Ishikawa (cell line): ENCODE measurements around the gene IL23R.

Experiments used
- CEBPB ChIP-seq: IDR thresholded peaks from 2 replicates; pipeline ENCODE4 v1.6.1; 2012
- CREB1 ChIP-seq: IDR thresholded peaks from 2 replicates; pipeline ENCODE4 v1.6.1; 2012; ENCODE audit warnings: low read depth
- EGR1 ChIP-seq: IDR thresholded peaks from 2 replicates; pipeline ENCODE4 v1.6.1; 2012
- EP300 ChIP-seq: IDR thresholded peaks from 2 replicates; pipeline ENCODE4 v1.6.1; 2012; ENCODE audit warnings: borderline replicate concordance
- FOXM1 ChIP-seq: IDR thresholded peaks from 2 replicates; pipeline ENCODE4 v1.6.1; 2012; ENCODE audit warnings: low read depth, borderline replicate concordance
- NFIC ChIP-seq: IDR thresholded peaks from 2 replicates; pipeline ENCODE4 v1.6.1; 2012
- RAD21 ChIP-seq: IDR thresholded peaks from 2 replicates; pipeline ENCODE4 v1.6.1; 2012; ENCODE audit warnings: low read depth
- REST ChIP-seq: IDR thresholded peaks from 2 replicates; pipeline ENCODE4 v1.6.1; 2012; ENCODE audit warnings: low read depth, mild to moderate bottlenecking
- TAF1 ChIP-seq: IDR thresholded peaks from 2 replicates; pipeline ENCODE4 v1.6.1; 2012; ENCODE audit warnings: low read depth, mild to moderate bottlenecking
- TCF12 ChIP-seq: IDR thresholded peaks from 2 replicates; pipeline ENCODE4 v1.6.1; 2012; ENCODE audit warnings: low read depth
- TEAD4 ChIP-seq: IDR thresholded peaks from 2 replicates; pipeline ENCODE4 v1.6.1; 2012
- USF1 ChIP-seq: IDR thresholded peaks from 2 replicates; pipeline ENCODE4 v1.6.1; 2012
- YY1 ChIP-seq: IDR thresholded peaks from 2 replicates; pipeline ENCODE4 v1.6.1; 2012; ENCODE audit warnings: low read depth
- ZBTB7A ChIP-seq: IDR thresholded peaks from 2 replicates; pipeline ENCODE4 v1.6.1; 2012; ENCODE audit warnings: low read depth
- TF ChIP-seq, protein P1 (sequence below): IDR thresholded peaks from 2 replicates; pipeline ENCODE4 v1.6.1; 2012

The IL23R gene

GRCh38 chr1:67134695-67135094, 31.6 kb upstream of the IL23R start, which contains the start of gene C1orf141:
Gene C1orf141 (minus strand): TSS chr1:67134970. CDS start chr1:67127240, 7,730 bp downstream.
- TF ChIP-seq NFIC (no peak), ZBTB7A (no peak), USF1 (no peak), EGR1 (no peak), EP300 (no peak), YY1 (no peak), REST (no peak), RAD21 (no peak), TCF12 (no peak), CREB1 (no peak), TAF1 (no peak), CEBPB (no peak), TEAD4 (no peak), FOXM1 (no peak)
- TF ChIP-seq, protein P1, sequence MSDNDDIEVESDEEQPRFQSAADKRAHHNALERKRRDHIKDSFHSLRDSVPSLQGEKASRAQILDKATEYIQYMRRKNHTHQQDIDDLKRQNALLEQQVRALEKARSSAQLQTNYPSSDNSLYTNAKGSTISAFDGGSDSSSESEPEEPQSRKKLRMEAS, result no peak

DNA sequence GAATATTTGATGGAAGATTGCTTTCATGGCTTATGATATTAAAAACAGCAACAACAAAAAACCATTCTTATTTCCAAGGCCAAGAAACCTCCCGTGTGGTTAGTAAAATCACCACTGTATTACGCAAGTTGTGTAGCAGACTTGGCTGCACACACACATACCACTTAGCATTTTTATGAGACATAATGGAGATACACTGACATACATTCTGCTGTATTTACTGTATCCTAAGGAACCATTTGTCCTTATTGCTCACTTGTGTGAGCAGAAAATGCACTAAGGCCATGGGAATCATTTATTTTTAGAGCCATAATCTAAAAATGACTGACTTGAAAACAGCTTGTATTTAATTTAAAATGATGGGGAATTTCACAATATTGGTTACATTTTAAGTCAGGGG, 30.9 kb upstream of the IL23R start:
- TF ChIP-seq USF1, result no peak
- TF ChIP-seq NFIC, result no peak
- no peak for TF ChIP-seq TCF12
- TF ChIP-seq REST, result no peak
- no peak for TF ChIP-seq FOXM1
- no peak for TF ChIP-seq EGR1
- TF ChIP-seq YY1, result no peak
- TF ChIP-seq CEBPB, result peak; percentile 56; the same call in 1 of the 2 replicates

- TF ChIP-seq TCF12, result no peak
- no peak for TF ChIP-seq YY1
- TF ChIP-seq RAD21, result no peak
- no peak for TF ChIP-seq ZBTB7A
- peak; percentile 52; the same call in 1 of the 2 replicates for TF ChIP-seq USF1
Observed at GRCh38 chr1:67137307-67137753, 28.9 kb upstream of the IL23R start.

- TF ChIP-seq REST (no peak), TCF12 (no peak), NFIC (no peak)
Observed at GRCh38 chr1:67138813-67139499, 27.3 kb upstream of the IL23R start.

GRCh38 chr1:67140460-67140859, 25.8 kb upstream of the IL23R start:
- TF ChIP-seq CREB1 (no peak), USF1 (no peak), RAD21 (no peak), TAF1 (no peak), REST (no peak), EP300 (no peak), EGR1 (no peak), TCF12 (no peak), ZBTB7A (no peak), FOXM1 (no peak), NFIC (no peak), TEAD4 (no peak), YY1 (no peak), CEBPB (no peak)
- TF ChIP-seq, protein P1, result no peak
